HG03378 (cell line): Measurements from ENCODE around the gene CCDC85C.
A peak's percentile ranks its signal among the peaks of the same experiment; 100 is the strongest.

Experiments
- ATAC-seq: cut with Tn5 transposase; IDR thresholded peaks from one replicate; pipeline ENCODE4 v1.9.1; 2021; ENCODE audit warnings: mild to moderate bottlenecking, moderate library complexity; ENCODE audit not compliant: unreplicated experiment

CCDC85C gene

DNA sequence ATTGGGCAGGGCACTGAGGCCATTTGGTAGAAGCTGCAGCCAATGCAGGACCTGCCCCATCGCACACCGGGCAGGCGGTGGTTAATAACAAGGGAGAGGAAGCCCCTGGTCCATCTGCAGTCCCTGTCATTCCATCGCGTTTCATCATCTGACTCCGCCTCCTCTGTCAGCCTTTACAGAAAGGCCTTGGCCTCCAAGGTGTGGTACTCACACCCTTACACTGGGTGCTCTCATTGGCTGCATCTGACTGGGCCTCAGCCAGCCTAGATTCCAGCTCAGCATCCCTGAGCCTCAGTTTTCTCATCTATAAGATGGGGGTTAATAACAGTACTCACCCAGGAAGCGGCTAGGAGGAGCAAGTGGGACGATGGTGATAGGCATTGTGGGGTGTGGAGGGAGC lies 26.2 kb upstream of the CCDC85C start:
- no peak for ATAC-seq

DNA sequence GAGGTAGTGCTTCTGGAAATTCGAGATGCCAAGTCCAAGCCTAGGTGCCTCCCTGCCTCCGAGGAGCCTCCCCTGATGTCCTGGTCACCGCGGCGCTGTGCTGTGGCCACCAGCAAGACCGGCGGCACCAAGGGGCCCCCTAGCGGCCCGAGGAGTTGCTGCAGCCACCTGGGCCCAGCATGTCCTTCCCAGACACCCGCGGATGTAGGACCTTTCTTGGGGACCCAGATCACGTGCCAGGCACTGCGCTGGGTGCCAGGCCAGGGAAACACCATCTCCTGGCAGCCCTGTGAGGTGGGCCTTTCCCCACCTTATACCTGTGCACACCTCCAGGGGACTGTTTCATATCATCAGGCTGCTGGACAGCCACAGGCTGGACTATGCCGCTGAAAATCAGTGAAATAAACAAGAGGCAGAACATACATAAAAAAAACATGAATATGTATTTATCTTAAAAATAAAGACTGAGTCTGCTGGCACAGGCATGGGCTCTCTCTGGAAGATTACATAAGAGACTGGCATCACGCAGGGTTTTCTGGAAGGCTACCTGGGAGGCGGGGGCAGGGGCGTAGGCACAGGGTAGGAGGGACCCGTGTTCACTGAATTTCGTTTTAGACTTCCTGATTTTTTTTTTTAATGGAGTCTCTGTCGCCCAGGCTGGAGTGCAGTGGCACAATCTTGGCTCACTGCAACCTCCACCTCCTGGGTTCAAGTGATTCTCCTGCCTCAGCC lies 25.0 kb upstream of the CCDC85C start:
- peak; percentile 64 for ATAC-seq

DNA sequence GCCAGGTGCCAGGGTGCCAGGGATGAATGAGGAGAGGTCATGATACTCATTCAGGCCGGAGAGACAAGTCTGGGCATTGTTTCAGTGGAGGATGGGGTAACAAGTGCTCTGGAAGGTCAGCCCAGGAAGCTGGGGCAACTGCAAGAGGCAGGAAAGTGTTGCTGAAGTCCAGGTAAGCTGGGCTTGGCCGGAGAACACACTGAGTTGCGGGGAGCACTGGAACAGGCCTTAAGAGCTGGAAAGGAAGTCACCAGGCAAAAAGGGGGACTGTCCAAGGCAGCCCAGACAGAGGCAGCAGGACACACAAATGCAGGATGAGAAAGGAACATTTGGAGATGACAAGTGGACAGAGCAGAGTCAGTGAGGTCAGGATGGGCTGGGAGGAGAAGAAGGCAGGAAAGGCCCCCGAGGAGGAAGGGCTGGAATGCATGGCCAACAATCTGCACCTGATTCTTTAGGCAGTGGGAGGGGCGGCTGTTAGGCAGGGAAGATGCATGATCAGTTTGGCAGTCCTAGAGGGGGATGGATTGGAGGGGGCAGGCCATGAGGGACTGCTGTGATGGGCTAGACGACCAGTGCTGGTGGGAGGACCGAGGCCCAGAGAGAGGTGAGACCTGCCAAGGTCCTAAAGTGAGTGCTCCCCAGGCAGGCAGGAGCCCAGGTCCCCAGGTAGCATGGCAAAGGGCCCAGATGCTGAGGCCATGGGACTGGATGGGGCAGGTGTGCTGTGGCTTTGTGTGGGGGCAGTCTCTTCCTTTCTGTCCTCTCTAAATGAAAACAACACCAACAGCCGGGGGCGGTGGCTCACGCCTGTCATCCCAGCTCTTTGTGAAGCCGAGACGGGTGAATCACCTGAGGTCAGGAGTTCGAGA lies 23.7 kb upstream of the CCDC85C start:
- no peak for ATAC-seq

DNA sequence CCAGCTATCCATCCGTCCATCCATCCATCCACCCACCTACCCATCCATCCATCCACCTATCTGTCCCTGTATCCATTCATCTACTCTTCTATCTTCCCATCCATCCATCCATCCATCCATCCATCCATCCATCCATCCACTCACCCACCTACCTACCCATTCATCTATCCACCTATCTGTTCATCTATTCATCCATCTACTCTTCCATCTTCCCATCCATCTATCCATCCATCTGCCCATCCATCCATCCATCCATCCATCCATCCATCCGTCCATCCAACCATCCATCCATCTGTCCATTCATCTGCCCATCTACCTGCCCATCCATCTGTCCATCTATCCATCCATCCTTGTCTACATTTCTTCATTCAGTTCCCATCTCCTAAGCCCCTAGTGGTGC lies 23.1 kb upstream of the CCDC85C start:
- ATAC-seq: no peak

GRCh38 chr14:99626041-99626648 lies 22.1 kb upstream of the CCDC85C start:
- ATAC-seq: no peak

GRCh38 chr14:99625476-99625875 lies 21.5 kb upstream of the CCDC85C start:
- no peak for ATAC-seq

GRCh38 chr14:99624971-99625370 lies 21.0 kb upstream of the CCDC85C start:
- no peak for ATAC-seq

- no peak for ATAC-seq
Observed at GRCh38 chr14:99624024-99624423, 20.0 kb upstream of the CCDC85C start.

- ATAC-seq: no peak
Observed at GRCh38 chr14:99621948-99622347, 17.9 kb upstream of the CCDC85C start.

- no peak for ATAC-seq
Observed at GRCh38 chr14:99619835-99620834, 16.1 kb upstream of the CCDC85C start.

- ATAC-seq: no peak
Observed at GRCh38 chr14:99616832-99617800, 13.1 kb upstream of the CCDC85C start.

DNA sequence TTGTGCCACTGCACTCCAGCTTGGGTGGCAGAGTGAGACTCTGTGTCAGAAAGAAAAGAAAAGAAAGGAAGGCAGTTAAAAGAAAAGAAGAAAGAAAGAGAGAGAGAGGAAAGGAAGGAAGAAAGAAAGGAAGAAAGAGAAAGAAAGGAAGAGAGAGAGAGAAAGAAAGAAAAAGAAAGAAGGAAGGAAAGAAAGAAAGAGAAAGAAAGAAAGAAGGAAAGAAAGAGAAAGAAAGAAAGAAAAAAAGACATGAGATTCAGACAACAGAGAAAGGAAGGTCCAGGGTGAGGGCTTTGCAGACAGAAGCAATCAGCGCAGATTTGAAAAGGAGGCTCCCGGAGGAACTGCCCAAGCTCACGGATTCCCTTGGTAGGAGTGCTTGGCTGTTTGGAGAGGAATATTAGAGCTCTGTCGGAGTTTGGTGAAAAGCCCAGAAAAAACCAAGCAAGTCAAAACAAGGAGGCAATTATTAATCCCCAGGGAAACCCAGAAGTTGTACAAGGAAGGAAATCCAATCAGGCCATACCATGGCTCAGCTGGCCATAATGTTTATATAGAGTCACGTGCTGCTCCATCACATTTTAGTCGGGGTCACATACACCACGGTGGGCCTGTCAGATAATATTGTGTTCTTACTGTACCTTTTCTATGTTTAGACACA lies 11.6 kb upstream of the CCDC85C start:
- no peak for ATAC-seq

GRCh38 chr14:99612738-99613330 lies 8.8 kb upstream of the CCDC85C start:
- no peak for ATAC-seq

DNA sequence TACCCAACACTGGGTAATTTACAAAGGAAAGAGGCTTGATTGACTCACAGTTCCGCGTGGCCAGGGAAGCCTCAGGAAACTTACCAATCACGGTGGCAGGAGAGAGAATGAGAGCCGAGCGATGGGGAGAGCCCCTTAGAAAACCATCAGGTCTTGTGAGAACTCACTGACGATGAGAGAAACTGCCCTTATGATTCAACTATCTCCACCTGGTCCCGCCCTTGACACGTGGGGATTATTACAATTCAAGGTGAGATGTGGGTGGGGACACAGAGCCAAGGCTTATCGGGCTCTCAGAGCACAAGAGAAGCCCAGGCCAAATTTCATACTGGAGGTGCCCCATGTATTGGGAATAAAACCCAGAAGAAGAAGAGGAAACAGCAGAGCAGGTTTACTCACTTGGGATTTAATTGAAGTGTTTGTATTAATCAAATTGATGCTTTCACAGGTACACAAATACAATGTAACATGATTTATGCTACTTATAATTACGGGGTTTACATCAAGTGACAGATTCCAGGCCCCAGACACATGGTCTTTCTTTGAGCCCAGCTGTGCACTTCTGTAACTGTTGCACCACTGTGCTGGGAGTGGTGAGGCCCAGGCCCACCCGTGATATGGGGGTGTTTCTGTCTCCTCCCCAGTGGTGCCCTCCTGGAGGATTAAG lies 8.2 kb upstream of the CCDC85C start:
- ATAC-seq: no peak

GRCh38 chr14:99611646-99612045 lies 7.6 kb upstream of the CCDC85C start:
- no peak for ATAC-seq

GRCh38 chr14:99609245-99610170 lies 5.5 kb upstream of the CCDC85C start:
- ATAC-seq: no peak

DNA sequence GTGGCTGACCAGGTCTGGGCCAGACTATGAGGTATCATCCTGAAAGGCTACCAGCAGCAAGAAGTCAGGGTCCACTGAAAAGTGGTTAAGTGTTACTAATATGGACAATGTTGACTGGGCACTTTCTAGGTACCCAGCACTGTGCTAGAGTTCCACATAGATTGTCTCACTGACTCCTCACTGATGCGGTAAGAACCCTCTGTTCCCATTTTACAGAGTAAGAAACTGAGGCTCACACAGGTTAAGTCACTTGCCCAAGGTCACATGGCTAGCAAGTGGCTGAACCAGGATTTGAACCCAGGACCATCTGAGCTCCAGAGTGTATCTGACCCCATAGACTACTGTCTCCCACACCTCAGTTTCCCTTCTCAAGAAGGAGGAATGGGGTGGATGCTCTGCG lies 4.6 kb upstream of the CCDC85C start:
- no peak for ATAC-seq
